GM21529 (cell line): ENCODE measurements around the gene RBX1.
"Not testable (repeated sequence)": the region's sequence is repeated elsewhere in the genome, so short reads cannot be mapped to it uniquely, and the experiment has no call there.

ENCODE experiments used
- ATAC-seq: cut with Tn5 transposase; IDR thresholded peaks from one replicate; pipeline ENCODE4 v1.9.1; 2021; ENCODE audit not compliant: unreplicated experiment

RBX1 gene

GRCh38 chr22:40950962-40951794 is at the start of gene RBX1:
Gene RBX1, plus strand, starts transcription at chr22:40951378. Its CDS starts 21 bp downstream, at chr22:40951399.
- peak; percentile 73 for ATAC-seq

- ATAC-seq, result no peak
These were observed 47.1 kb upstream of the RBX1 start for GRCh38 chr22:40904101-40904500.

- no peak for ATAC-seq
These were observed 42.3 kb upstream of the RBX1 start for GRCh38 chr22:40908895-40909294.

GRCh38 chr22:40911772-40912171 is 39.4 kb upstream of the RBX1 start:
- no peak for ATAC-seq

GRCh38 chr22:40912987-40913386 is 38.2 kb upstream of the RBX1 start:
- ATAC-seq, result not testable (repeated sequence)

GRCh38 chr22:40919446-40919845 is 31.7 kb upstream of the RBX1 start:
- no peak for ATAC-seq

GRCh38 chr22:40920526-40920925 is 30.7 kb upstream of the RBX1 start:
- ATAC-seq, result no peak

- ATAC-seq, result no peak
These were observed 28.5 kb upstream of the RBX1 start for GRCh38 chr22:40922484-40923303.

- ATAC-seq, result no peak
These were observed 22.5 kb upstream of the RBX1 start for GRCh38 chr22:40928657-40929056.

GRCh38 chr22:40932396-40932795 is 18.8 kb upstream of the RBX1 start:
- ATAC-seq, result no peak

GRCh38 chr22:40939202-40939601 is 12.0 kb upstream of the RBX1 start:
- no peak for ATAC-seq

GRCh38 chr22:40951795-40952605 is 822 bp downstream of the RBX1 start:
- ATAC-seq, result no peak

GRCh38 chr22:40953471-40953870 is 2.3 kb downstream of the RBX1 start:
- ATAC-seq, result no peak

GRCh38 chr22:40954113-40954512 is 2.9 kb downstream of the RBX1 start:
- no peak for ATAC-seq

GRCh38 chr22:40955571-40955970 is 4.4 kb downstream of the RBX1 start:
- no peak for ATAC-seq

- ATAC-seq, result no peak
These were observed 6.4 kb downstream of the RBX1 start for GRCh38 chr22:40957601-40958000.

GRCh38 chr22:40958299-40958698 is 7.1 kb downstream of the RBX1 start:
- ATAC-seq, result no peak

GRCh38 chr22:40960145-40960544 is 9.0 kb downstream of the RBX1 start:
- no peak for ATAC-seq

- ATAC-seq, result no peak
These were observed 15.0 kb downstream of the RBX1 start for GRCh38 chr22:40965936-40966725.

GRCh38 chr22:40966726-40967085 is 15.5 kb downstream of the RBX1 start:
- ATAC-seq, result no peak
